ENCODE results near the gene CNOT3.

GRCh38 chr19:54124393-54124792, 13.2 kb upstream of the CNOT3 start:
- TF ChIP-seq ZNF274 (IDR thresholded peaks at IDR 0.05; ENCODE audit: low read depth, low read length) = no peak
- no peak for TF ChIP-seq YY1 (IDR thresholded peaks at IDR 0.05; ENCODE audit: insufficient read depth, insufficient read length)

Measured in NT2/D1 (cell line).